Activated naive CD4-positive, alpha-beta T cell treated with anti-CD3 and anti-CD28 coated beads, Interleukin-2, amount 50 U/mL, for 72 hours (primary cell): ENCODE measurements around the gene TSPAN17. TPM values are rescaled to one million over a fixed set of nuclear protein-coding genes. Genes with fewer than 3 reads are reported as not detected.
A peak's percentile ranks its signal among the peaks of the same experiment; 100 is the strongest.

ENCODE experiments used
- ATAC-seq, 2 donors: fragments of 150-1000 bp; cut with Tn5 transposase; 2 replicates each; pipeline ENCODE4 v1.10.0; 2021; ENCODE audit warnings: mild to moderate bottlenecking in 2 of 2, moderate library complexity in 2 of 2
- DNase-seq, 2 donors: peaks; one replicate each; pipeline ENCODE4 v3.0.0; 2021 to 2022; ENCODE audit warnings: low spot score in 2 of 2
- H3K27ac Mint-ChIP-seq, 2 donors: one replicate each; pipeline ENCODE4 v1.8.0; 2022; ENCODE audit warnings: mild to moderate bottlenecking in 2 of 2, mixed read lengths in 2 of 2
- H3K36me3 Mint-ChIP-seq, 2 donors: one replicate each; pipeline ENCODE4 v1.8.0; 2022; ENCODE audit warnings: mixed read lengths in 2 of 2
- H3K9me3 Mint-ChIP-seq, 2 donors: one replicate each; pipeline ENCODE4 v1.8.0; 2022; ENCODE audit warnings: mixed read lengths in 2 of 2
- total RNA-seq, 2 donors: library from RNA; stranded (reverse); gene quantifications; one replicate each; pipeline ENCODE4 v1.2.3, GENCODE V29; 2022

Gene TSPAN17
- total RNA-seq, 2 donors from 2014 or later, result 14.3 to 30.9 TPM

GRCh38 chr5:176700239-176700847 is 53.1 kb downstream of the TSPAN17 start:
- Mint-ChIP-seq H3K9me3 (no peaks in the 10 kb centered on the region), H3K27ac (no peak overlapping the region), H3K36me3 (no peaks in the 10 kb centered on the region)
- DNase-seq (peak in 1 of 2 donors; percentile 17), ATAC-seq (peak in 1 of 2 donors; percentile 67)

- DNase-seq (no peak), ATAC-seq (no peak)
- Mint-ChIP-seq H3K9me3 (no peaks in the 10 kb centered on the region), H3K36me3 (no peaks in the 10 kb centered on the region), H3K27ac (no peak overlapping the region)
These were observed 55.7 kb downstream of the TSPAN17 start for GRCh38 chr5:176702671-176703641.

GRCh38 chr5:176703857-176704256 is 56.6 kb downstream of the TSPAN17 start:
- H3K36me3 Mint-ChIP-seq, result no peaks in the 10 kb centered on the region

DNA sequence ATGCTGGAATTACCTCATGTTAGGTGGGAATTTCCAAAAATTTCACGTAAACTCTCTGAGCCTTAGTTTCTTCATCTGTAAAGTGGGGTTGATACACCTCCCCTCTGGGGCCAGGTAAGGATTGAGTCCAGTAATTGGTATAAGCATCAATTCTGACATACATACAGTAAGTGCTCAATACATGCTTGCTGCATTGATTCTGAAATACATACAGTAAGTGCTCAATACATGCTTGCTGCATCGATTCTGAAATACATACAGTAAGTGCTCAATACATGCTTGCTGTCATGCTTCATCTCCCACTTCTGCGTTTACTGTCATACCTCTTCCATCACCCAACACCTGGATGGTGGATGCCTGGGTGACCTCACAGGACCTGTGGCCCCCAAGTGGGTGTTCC is 57.1 kb downstream of the TSPAN17 start:
- H3K9me3 Mint-ChIP-seq, result no peaks in the 10 kb centered on the region
- no peaks in the 10 kb centered on the region for H3K36me3 Mint-ChIP-seq
- H3K27ac Mint-ChIP-seq, result no peak overlapping the region
- DNase-seq, result no peak
- no peak for ATAC-seq

More at GRCh38 chr5:176703857-176704256, 56.6 kb downstream of the TSPAN17 start:
- Mint-ChIP-seq H3K9me3 (no peaks in the 10 kb centered on the region), H3K27ac (no peak overlapping the region)
- DNase-seq (no peak), ATAC-seq (no peak)

DNA sequence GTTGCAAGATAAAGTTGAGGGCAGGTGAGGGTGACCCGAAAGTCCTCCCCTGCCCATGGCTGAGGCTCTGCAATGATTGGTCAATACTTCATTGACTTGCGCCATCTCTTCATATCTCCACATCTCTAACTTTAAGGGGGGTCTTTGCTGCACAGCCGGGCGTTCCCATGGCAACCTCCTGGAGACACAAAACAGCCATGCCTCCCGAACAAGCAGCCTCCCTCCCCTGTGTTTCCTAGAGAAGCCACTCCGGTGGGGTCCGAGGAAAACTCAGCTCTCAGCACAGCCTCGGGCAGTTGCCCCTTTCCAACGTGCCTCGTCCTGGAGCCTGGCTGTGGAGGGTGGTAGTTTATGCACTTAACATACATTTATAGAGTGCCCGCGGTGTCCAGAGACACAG is 57.5 kb downstream of the TSPAN17 start:
- ATAC-seq, result no peak
- no peak for DNase-seq
- Mint-ChIP-seq H3K9me3 (no peaks in the 10 kb centered on the region), H3K27ac (no peak overlapping the region), H3K36me3 (no peaks in the 10 kb centered on the region)

Other genes starting within 250 kb of the TSPAN17 start
- gene CLTB, start 230.9 kb upstream of the TSPAN17 start, total RNA-seq, result 10 to 100 TPM; 41.8 to 48.6 TPM
- 10 to 100 TPM; 36.3 to 37.7 TPM for gene FAF2, start 199.1 kb upstream of the TSPAN17 start, total RNA-seq
- gene RNF44, start 110.1 kb upstream of the TSPAN17 start, total RNA-seq, result 100 to 1,000 TPM in 1 of 2 donors, 10 to 100 TPM in 1; 83.5 to 136 TPM
- gene CDHR2, start 98.1 kb upstream of the TSPAN17 start, total RNA-seq, result under 1 TPM; 0.05 to 0.54 TPM
- gene GPRIN1, start 37.3 kb upstream of the TSPAN17 start, total RNA-seq, result 1 to 10 TPM; 4.6 to 5.1 TPM
- gene SNCB, start 16.9 kb upstream of the TSPAN17 start, total RNA-seq, result 1 to 10 TPM in 1 of 2 donors, not detected in 1; 1.2 TPM
- gene EIF4E1B, start 16.8 kb upstream of the TSPAN17 start, total RNA-seq, result not detected
- under 1 TPM in 1 of 2 donors, not detected in 1; 0.08 TPM for gene UNC5A, start 163.1 kb downstream of the TSPAN17 start, total RNA-seq